Bone marrow (tissue), 2 donors: ENCODE measurements around the gene HNRNPCL4.
"Not testable (repeated sequence)": the region's sequence is repeated elsewhere in the genome, so short reads cannot be mapped to it uniquely, and the experiment has no call there.

Experiments used
- DNase-seq, 2 donors: peaks; one replicate each; lab custom pipeline; 2025; lab: John Stamatoyannopoulos, UW

HNRNPCL4 gene

GRCh38 chr1:13165531-13165930 lies at the start of gene HNRNPCL4:
Gene HNRNPCL4, minus strand, starts transcription at chr1:13165631. Its CDS starts 164 bp downstream, at chr1:13165467.
- not testable (repeated sequence) for DNase-seq

- DNase-seq: not testable (repeated sequence)
Observed at GRCh38 chr1:13208712-13209111, 43.3 kb upstream of the HNRNPCL4 start.

- DNase-seq: not testable (repeated sequence)
Observed at GRCh38 chr1:13201309-13201708, 35.9 kb upstream of the HNRNPCL4 start, which contains the start of gene PRAMEF13. Gene PRAMEF13, minus strand, starts transcription at chr1:13201409. Its CDS starts 1,820 bp downstream, at chr1:13199589.

GRCh38 chr1:13171548-13171947 lies 6.1 kb upstream of the HNRNPCL4 start, which contains the start of gene PRAMEF9:
Gene PRAMEF9, plus strand, starts transcription at chr1:13171848. Its CDS starts 3,433 bp downstream, at chr1:13175281.
- not testable (repeated sequence) for DNase-seq

- DNase-seq: not testable (repeated sequence)
Observed at GRCh38 chr1:13155909-13156308, 9.5 kb downstream of the HNRNPCL4 start, which contains the start of gene PRAMEF26. Gene PRAMEF26, minus strand, starts transcription at chr1:13156009. Its CDS starts 2,914 bp downstream, at chr1:13153095.

GRCh38 chr1:13116754-13117153 lies 48.7 kb downstream of the HNRNPCL4 start, which contains the start of gene HNRNPCL2:
Gene HNRNPCL2, minus strand, starts transcription at chr1:13116854. Its CDS starts 454 bp downstream, at chr1:13116400.
- not testable (repeated sequence) for DNase-seq
